ENCODE results near the gene CALR. TPM values are rescaled to one million over a fixed set of nuclear protein-coding genes. Genes with fewer than 3 reads are reported as not detected.

The CALR gene
- 977 to 1,088 TPM (median 978 TPM) in 3 replicates for total RNA-seq (2021)
- percentile 98 among the genes with signal in this experiment for Bru-seq, nascent RNA
- long read RNA-seq, experiment 1, transcript CALR-203 (2 exons, 667 nt), result minor isoform, 10 of 1,812 reads
- long read RNA-seq, experiment 1, transcript CALR-201 (9 exons, 1,903 nt), result major isoform, 1,540 of 1,812 reads
- long read RNA-seq, experiment 1, partial matches to known transcripts, result 215 of 1,812 reads
- long read RNA-seq, experiment 1, other reads (novel, unspliced or antisense), result 47 of 1,812 reads
- long read RNA-seq, experiment 2, transcript CALR-201 (9 exons, 1,903 nt), result minor isoform, 89 of 1,004 reads
- long read RNA-seq, experiment 2, transcript CALR-203 (2 exons, 667 nt), result major isoform, 136 of 1,004 reads
- long read RNA-seq, experiment 2, partial matches to known transcripts, result 188 of 1,004 reads
- long read RNA-seq, experiment 2, other reads (novel, unspliced or antisense), result 589 of 1,004 reads
- long read RNA-seq, experiment 3, transcript CALR-201 (9 exons, 1,903 nt), result major isoform, 468 of 581 reads
- long read RNA-seq, experiment 3, partial matches to known transcripts, result 79 of 581 reads
- long read RNA-seq, experiment 3, other reads (novel, unspliced or antisense), result 32 of 581 reads

DNA sequence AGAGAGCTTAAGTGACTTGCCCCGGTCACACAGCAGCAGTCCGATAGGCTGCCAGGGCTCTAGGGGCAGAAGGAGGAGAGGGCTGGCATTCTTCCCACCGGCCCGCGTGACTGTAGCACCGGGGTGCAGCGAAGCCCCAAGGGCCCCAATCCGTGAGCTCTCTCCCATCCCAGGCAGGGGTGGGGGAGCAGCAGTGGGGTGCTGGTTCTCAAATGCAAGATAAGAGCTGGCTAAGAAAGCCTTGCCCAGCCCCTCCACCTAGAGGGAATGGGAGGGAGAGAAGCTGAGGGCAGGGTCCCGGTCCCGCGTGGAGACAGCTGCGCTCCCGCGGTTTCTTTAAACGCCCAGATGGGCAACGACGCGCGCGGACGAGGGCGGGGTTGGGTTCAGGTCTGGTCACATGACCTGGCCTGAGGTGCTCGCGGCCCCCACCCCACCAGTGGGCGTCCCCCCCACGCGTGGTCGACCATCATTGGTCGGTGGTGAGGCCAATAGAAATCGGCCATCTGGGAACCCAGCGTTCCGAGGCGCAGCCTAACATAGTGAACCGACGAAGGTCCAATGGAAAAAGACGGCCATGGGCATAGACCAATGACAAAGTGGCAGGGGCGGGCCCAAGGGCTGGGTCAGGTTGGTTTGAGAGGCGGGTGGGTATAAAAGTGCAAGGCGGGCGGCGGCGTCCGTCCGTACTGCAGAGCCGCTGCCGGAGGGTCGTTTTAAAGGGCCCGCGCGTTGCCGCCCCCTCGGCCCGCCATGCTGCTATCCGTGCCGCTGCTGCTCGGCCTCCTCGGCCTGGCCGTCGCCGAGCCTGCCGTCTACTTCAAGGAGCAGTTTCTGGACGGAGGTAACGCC lies at the start of gene CALR:
Gene CALR, plus strand, starts transcription at position 683 of the 852 bp plus-strand sequence. Its CDS starts 71 bp downstream, at position 754.
- DNase-seq (ENCODE audit: low spot score) (peak; percentile 99), ATAC-seq (peak; percentile 90)
- peaks cover 34% of the 10 kb centered on the region for H3K4me1 Mint-ChIP-seq
- peak within 1 kb of the TSS; percentile 99 for H3K4me3 Mint-ChIP-seq
- H3K36me3 Mint-ChIP-seq, result peaks cover 49% of the 10 kb centered on the region
- CTCF ChIA-PET, result interaction anchor here (0.6 to 1.7 kb wide), 14 partner anchors 8 to 181 kb away, joined by 3 to 22 read pairs (median 4); partner anchors contain the start of gene RAD23A
- no peaks in the 10 kb centered on the region for H3K9me3 Mint-ChIP-seq
- POLR2A ChIA-PET, result interaction anchor here (0.6 to 2.0 kb wide), 6 partner anchors 12 to 181 kb away, joined by 3 to 13 read pairs (median 6); partner anchors contain the start of genes GCDH, MAST1 and SYCE2
- no peaks in the 10 kb centered on the region for H3K27me3 Mint-ChIP-seq (ENCODE audit: low read depth)
- peak within 1 kb of the TSS; percentile 91 for H3K27ac Mint-ChIP-seq
- TF ChIP-seq GABPB1 (CRISPR knock-in tag; IDR thresholded peaks at IDR 0.05) (peak; percentile 62), TEAD1 (CRISPR knock-in tag; IDR thresholded peaks at IDR 0.05) (peak; percentile 72), FOXK1 (CRISPR knock-in tag; IDR thresholded peaks at IDR 0.05) (peak; percentile 34; the same call in 1 of the 2 replicates), JAZF1 (CRISPR knock-in tag; IDR thresholded peaks at IDR 0.05) (no peak), GTF2I (CRISPR knock-in tag; conservative IDR thresholded peaks at IDR 0.05) (no peak; the same call in 1 of the 2 replicates), GRHL2 (CRISPR knock-in tag; IDR thresholded peaks at IDR 0.05; ENCODE audit: insufficient replicate concordance, severe bottlenecking) (no peak), SMAD3 (CRISPR knock-in tag; IDR thresholded peaks at IDR 0.05; ENCODE audit: borderline replicate concordance) (no peak), OVOL2 (CRISPR knock-in tag; IDR thresholded peaks at IDR 0.05; ENCODE audit: borderline replicate concordance) (no peak; the same call in 1 of the 2 replicates), ZNF317 (CRISPR knock-in tag; IDR thresholded peaks at IDR 0.05; ENCODE audit: borderline replicate concordance, low read depth) (peak; percentile 19; the same call in 1 of the 2 replicates), CREB1 (CRISPR knock-in tag; IDR thresholded peaks at IDR 0.05) (no peak), ZNF671 (CRISPR knock-in tag; IDR thresholded peaks at IDR 0.05) (no peak), ZNF232 (CRISPR knock-in tag; IDR thresholded peaks at IDR 0.05) (no peak), SOX15 (CRISPR knock-in tag; IDR thresholded peaks at IDR 0.05) (no peak)
- TF ChIP-seq, protein P1, sequence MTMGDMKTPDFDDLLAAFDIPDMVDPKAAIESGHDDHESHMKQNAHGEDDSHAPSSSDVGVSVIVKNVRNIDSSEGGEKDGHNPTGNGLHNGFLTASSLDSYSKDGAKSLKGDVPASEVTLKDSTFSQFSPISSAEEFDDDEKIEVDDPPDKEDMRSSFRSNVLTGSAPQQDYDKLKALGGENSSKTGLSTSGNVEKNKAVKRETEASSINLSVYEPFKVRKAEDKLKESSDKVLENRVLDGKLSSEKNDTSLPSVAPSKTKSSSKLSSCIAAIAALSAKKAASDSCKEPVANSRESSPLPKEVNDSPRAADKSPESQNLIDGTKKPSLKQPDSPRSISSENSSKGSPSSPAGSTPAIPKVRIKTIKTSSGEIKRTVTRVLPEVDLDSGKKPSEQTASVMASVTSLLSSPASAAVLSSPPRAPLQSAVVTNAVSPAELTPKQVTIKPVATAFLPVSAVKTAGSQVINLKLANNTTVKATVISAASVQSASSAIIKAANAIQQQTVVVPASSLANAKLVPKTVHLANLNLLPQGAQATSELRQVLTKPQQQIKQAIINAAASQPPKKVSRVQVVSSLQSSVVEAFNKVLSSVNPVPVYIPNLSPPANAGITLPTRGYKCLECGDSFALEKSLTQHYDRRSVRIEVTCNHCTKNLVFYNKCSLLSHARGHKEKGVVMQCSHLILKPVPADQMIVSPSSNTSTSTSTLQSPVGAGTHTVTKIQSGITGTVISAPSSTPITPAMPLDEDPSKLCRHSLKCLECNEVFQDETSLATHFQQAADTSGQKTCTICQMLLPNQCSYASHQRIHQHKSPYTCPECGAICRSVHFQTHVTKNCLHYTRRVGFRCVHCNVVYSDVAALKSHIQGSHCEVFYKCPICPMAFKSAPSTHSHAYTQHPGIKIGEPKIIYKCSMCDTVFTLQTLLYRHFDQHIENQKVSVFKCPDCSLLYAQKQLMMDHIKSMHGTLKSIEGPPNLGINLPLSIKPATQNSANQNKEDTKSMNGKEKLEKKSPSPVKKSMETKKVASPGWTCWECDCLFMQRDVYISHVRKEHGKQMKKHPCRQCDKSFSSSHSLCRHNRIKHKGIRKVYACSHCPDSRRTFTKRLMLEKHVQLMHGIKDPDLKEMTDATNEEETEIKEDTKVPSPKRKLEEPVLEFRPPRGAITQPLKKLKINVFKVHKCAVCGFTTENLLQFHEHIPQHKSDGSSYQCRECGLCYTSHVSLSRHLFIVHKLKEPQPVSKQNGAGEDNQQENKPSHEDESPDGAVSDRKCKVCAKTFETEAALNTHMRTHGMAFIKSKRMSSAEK (CRISPR knock-in tag; IDR thresholded peaks at IDR 0.05; ENCODE audit: borderline replicate concordance), result no peak
- TF ChIP-seq, protein P2, sequence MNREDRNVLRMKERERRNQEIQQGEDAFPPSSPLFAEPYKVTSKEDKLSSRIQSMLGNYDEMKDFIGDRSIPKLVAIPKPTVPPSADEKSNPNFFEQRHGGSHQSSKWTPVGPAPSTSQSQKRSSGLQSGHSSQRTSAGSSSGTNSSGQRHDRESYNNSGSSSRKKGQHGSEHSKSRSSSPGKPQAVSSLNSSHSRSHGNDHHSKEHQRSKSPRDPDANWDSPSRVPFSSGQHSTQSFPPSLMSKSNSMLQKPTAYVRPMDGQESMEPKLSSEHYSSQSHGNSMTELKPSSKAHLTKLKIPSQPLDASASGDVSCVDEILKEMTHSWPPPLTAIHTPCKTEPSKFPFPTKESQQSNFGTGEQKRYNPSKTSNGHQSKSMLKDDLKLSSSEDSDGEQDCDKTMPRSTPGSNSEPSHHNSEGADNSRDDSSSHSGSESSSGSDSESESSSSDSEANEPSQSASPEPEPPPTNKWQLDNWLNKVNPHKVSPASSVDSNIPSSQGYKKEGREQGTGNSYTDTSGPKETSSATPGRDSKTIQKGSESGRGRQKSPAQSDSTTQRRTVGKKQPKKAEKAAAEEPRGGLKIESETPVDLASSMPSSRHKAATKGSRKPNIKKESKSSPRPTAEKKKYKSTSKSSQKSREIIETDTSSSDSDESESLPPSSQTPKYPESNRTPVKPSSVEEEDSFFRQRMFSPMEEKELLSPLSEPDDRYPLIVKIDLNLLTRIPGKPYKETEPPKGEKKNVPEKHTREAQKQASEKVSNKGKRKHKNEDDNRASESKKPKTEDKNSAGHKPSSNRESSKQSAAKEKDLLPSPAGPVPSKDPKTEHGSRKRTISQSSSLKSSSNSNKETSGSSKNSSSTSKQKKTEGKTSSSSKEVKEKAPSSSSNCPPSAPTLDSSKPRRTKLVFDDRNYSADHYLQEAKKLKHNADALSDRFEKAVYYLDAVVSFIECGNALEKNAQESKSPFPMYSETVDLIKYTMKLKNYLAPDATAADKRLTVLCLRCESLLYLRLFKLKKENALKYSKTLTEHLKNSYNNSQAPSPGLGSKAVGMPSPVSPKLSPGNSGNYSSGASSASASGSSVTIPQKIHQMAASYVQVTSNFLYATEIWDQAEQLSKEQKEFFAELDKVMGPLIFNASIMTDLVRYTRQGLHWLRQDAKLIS (CRISPR knock-in tag; IDR thresholded peaks at IDR 0.05; ENCODE audit: borderline replicate concordance), result no peak
- TF ChIP-seq, protein P3, sequence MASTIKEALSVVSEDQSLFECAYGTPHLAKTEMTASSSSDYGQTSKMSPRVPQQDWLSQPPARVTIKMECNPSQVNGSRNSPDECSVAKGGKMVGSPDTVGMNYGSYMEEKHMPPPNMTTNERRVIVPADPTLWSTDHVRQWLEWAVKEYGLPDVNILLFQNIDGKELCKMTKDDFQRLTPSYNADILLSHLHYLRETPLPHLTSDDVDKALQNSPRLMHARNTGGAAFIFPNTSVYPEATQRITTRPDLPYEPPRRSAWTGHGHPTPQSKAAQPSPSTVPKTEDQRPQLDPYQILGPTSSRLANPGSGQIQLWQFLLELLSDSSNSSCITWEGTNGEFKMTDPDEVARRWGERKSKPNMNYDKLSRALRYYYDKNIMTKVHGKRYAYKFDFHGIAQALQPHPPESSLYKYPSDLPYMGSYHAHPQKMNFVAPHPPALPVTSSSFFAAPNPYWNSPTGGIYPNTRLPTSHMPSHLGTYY (CRISPR knock-in tag; IDR thresholded peaks at IDR 0.05), result no peak; the same call in 1 of the 2 replicates
- TF ChIP-seq, protein P4, sequence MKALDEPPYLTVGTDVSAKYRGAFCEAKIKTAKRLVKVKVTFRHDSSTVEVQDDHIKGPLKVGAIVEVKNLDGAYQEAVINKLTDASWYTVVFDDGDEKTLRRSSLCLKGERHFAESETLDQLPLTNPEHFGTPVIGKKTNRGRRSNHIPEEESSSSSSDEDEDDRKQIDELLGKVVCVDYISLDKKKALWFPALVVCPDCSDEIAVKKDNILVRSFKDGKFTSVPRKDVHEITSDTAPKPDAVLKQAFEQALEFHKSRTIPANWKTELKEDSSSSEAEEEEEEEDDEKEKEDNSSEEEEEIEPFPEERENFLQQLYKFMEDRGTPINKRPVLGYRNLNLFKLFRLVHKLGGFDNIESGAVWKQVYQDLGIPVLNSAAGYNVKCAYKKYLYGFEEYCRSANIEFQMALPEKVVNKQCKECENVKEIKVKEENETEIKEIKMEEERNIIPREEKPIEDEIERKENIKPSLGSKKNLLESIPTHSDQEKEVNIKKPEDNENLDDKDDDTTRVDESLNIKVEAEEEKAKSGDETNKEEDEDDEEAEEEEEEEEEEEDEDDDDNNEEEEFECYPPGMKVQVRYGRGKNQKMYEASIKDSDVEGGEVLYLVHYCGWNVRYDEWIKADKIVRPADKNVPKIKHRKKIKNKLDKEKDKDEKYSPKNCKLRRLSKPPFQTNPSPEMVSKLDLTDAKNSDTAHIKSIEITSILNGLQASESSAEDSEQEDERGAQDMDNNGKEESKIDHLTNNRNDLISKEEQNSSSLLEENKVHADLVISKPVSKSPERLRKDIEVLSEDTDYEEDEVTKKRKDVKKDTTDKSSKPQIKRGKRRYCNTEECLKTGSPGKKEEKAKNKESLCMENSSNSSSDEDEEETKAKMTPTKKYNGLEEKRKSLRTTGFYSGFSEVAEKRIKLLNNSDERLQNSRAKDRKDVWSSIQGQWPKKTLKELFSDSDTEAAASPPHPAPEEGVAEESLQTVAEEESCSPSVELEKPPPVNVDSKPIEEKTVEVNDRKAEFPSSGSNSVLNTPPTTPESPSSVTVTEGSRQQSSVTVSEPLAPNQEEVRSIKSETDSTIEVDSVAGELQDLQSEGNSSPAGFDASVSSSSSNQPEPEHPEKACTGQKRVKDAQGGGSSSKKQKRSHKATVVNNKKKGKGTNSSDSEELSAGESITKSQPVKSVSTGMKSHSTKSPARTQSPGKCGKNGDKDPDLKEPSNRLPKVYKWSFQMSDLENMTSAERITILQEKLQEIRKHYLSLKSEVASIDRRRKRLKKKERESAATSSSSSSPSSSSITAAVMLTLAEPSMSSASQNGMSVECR (CRISPR knock-in tag; IDR thresholded peaks at IDR 0.05; ENCODE audit: borderline replicate concordance), result peak; percentile 92; the same call in 1 of the 2 replicates
- TF ChIP-seq, protein P5, sequence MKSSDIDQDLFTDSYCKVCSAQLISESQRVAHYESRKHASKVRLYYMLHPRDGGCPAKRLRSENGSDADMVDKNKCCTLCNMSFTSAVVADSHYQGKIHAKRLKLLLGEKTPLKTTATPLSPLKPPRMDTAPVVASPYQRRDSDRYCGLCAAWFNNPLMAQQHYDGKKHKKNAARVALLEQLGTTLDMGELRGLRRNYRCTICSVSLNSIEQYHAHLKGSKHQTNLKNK (CRISPR knock-in tag; IDR thresholded peaks at IDR 0.05), result no peak
